GM23338 (cell line): Measurements from ENCODE around the gene LONRF2.

ENCODE experiments used
- CREB1 ChIP-seq: fragments of 250-450 bp; sonication (Bioruptor Pico); IDR thresholded peaks from 2 replicates; pipeline ENCODE4 v1.5.0; 2020; ENCODE audit warnings: low read depth, mild to moderate bottlenecking, moderate library complexity
- EZH2 ChIP-seq: fragments of 200-600 bp; sonication (generic); IDR thresholded peaks from one replicate; pipeline ENCODE4 v1.8.0; 2017; ENCODE audit warnings: antibody characterized with exemption, mild to moderate bottlenecking, low read depth; ENCODE audit not compliant: unreplicated experiment
- EZH2phosphoT487 ChIP-seq: fragments of 200-600 bp; sonication (generic); IDR thresholded peaks from one replicate; pipeline ENCODE4 v1.8.1; 2018; ENCODE audit warnings: antibody characterized with exemption; ENCODE audit not compliant: unreplicated experiment
- JUNB ChIP-seq: IDR thresholded peaks from one replicate; pipeline ENCODE4 v1.6.1; 2016; ENCODE audit warnings: antibody characterized with exemption; ENCODE audit not compliant: unreplicated experiment
- NANOG ChIP-seq: IDR thresholded peaks from 2 replicates; pipeline ENCODE4 v1.6.1; 2016; ENCODE audit warnings: antibody characterized with exemption, borderline replicate concordance
- POLR2AphosphoS5 ChIP-seq: IDR thresholded peaks from 2 replicates; pipeline ENCODE4 v1.6.1; 2016; ENCODE audit warnings: antibody characterized with exemption, low read depth
- STAT1 ChIP-seq: IDR thresholded peaks from one replicate; pipeline ENCODE4 v1.6.1; 2016; ENCODE audit warnings: antibody characterized with exemption; ENCODE audit not compliant: unreplicated experiment
- ZNF114 ChIP-seq: fragments of 250-450 bp; sonication (Bioruptor Pico); IDR thresholded peaks from 2 replicates; pipeline ENCODE4 v1.5.0; 2020; ENCODE audit warnings: mild to moderate bottlenecking, moderate library complexity
- ZNF331 ChIP-seq: fragments of 250-450 bp; sonication (Bioruptor Pico); IDR thresholded peaks from 2 replicates; pipeline ENCODE4 v1.5.0; 2020; ENCODE audit warnings: low read depth, mild to moderate bottlenecking, moderate library complexity
- TF ChIP-seq, protein P1 (sequence below), 2 experiments: fragments of 200-600 bp in 1 of 2; sonication (generic) in 1 of 2; conservative IDR thresholded peaks; 2 replicates each; pipeline versions ENCODE4 v1.5.1 to v1.6.1; 2016 to 2017; ENCODE audit warnings: antibody characterized with exemption in 2 of 2, low read depth in 2 of 2, mild to moderate bottlenecking in 2 of 2, moderate library complexity in 1 of 2
- TF ChIP-seq, protein P2 (sequence below): IDR thresholded peaks from one replicate; pipeline ENCODE4 v1.6.1; 2018; ENCODE audit warnings: antibody characterized with exemption; ENCODE audit not compliant: unreplicated experiment
- TF ChIP-seq, protein P3 (sequence below): fragments of 250-450 bp; sonication (Bioruptor Pico); IDR thresholded peaks from 2 replicates; pipeline ENCODE4 v1.5.0; 2020; ENCODE audit warnings: mild to moderate bottlenecking, moderate library complexity

DNA sequence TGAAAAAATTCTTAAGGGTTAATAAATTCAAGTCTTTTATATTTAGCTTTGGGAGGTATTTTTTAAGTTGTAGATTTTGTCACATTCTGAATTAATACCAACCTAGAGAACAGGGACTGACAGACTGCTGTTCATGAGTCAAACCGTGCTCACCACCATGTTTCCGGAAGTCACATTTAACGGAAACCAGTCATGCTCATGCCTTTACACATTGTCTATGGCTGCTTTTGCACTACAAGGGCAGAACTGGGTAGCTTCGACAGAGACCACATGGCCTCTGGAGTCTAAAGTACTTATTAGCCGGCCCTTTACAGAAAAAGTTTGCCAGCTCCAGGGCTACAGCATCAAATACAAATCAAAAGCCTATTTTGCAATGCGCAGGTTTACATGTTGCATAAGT, 33.3 kb downstream of the LONRF2 start:
- no peak for TF ChIP-seq EZH2
- TF ChIP-seq, protein P1, sequence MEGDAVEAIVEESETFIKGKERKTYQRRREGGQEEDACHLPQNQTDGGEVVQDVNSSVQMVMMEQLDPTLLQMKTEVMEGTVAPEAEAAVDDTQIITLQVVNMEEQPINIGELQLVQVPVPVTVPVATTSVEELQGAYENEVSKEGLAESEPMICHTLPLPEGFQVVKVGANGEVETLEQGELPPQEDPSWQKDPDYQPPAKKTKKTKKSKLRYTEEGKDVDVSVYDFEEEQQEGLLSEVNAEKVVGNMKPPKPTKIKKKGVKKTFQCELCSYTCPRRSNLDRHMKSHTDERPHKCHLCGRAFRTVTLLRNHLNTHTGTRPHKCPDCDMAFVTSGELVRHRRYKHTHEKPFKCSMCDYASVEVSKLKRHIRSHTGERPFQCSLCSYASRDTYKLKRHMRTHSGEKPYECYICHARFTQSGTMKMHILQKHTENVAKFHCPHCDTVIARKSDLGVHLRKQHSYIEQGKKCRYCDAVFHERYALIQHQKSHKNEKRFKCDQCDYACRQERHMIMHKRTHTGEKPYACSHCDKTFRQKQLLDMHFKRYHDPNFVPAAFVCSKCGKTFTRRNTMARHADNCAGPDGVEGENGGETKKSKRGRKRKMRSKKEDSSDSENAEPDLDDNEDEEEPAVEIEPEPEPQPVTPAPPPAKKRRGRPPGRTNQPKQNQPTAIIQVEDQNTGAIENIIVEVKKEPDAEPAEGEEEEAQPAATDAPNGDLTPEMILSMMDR (conservative IDR thresholded peaks at IDR 0.05; ENCODE audit: low read depth in 2 of 2): no peak
- TF ChIP-seq POLR2AphosphoS5: no peak
- TF ChIP-seq JUNB: no peak
- no peak for TF ChIP-seq EZH2phosphoT487
- TF ChIP-seq, protein P2, sequence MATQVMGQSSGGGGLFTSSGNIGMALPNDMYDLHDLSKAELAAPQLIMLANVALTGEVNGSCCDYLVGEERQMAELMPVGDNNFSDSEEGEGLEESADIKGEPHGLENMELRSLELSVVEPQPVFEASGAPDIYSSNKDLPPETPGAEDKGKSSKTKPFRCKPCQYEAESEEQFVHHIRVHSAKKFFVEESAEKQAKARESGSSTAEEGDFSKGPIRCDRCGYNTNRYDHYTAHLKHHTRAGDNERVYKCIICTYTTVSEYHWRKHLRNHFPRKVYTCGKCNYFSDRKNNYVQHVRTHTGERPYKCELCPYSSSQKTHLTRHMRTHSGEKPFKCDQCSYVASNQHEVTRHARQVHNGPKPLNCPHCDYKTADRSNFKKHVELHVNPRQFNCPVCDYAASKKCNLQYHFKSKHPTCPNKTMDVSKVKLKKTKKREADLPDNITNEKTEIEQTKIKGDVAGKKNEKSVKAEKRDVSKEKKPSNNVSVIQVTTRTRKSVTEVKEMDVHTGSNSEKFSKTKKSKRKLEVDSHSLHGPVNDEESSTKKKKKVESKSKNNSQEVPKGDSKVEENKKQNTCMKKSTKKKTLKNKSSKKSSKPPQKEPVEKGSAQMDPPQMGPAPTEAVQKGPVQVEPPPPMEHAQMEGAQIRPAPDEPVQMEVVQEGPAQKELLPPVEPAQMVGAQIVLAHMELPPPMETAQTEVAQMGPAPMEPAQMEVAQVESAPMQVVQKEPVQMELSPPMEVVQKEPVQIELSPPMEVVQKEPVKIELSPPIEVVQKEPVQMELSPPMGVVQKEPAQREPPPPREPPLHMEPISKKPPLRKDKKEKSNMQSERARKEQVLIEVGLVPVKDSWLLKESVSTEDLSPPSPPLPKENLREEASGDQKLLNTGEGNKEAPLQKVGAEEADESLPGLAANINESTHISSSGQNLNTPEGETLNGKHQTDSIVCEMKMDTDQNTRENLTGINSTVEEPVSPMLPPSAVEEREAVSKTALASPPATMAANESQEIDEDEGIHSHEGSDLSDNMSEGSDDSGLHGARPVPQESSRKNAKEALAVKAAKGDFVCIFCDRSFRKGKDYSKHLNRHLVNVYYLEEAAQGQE: no peak
- no peak for TF ChIP-seq ZNF331
- TF ChIP-seq, protein P3, sequence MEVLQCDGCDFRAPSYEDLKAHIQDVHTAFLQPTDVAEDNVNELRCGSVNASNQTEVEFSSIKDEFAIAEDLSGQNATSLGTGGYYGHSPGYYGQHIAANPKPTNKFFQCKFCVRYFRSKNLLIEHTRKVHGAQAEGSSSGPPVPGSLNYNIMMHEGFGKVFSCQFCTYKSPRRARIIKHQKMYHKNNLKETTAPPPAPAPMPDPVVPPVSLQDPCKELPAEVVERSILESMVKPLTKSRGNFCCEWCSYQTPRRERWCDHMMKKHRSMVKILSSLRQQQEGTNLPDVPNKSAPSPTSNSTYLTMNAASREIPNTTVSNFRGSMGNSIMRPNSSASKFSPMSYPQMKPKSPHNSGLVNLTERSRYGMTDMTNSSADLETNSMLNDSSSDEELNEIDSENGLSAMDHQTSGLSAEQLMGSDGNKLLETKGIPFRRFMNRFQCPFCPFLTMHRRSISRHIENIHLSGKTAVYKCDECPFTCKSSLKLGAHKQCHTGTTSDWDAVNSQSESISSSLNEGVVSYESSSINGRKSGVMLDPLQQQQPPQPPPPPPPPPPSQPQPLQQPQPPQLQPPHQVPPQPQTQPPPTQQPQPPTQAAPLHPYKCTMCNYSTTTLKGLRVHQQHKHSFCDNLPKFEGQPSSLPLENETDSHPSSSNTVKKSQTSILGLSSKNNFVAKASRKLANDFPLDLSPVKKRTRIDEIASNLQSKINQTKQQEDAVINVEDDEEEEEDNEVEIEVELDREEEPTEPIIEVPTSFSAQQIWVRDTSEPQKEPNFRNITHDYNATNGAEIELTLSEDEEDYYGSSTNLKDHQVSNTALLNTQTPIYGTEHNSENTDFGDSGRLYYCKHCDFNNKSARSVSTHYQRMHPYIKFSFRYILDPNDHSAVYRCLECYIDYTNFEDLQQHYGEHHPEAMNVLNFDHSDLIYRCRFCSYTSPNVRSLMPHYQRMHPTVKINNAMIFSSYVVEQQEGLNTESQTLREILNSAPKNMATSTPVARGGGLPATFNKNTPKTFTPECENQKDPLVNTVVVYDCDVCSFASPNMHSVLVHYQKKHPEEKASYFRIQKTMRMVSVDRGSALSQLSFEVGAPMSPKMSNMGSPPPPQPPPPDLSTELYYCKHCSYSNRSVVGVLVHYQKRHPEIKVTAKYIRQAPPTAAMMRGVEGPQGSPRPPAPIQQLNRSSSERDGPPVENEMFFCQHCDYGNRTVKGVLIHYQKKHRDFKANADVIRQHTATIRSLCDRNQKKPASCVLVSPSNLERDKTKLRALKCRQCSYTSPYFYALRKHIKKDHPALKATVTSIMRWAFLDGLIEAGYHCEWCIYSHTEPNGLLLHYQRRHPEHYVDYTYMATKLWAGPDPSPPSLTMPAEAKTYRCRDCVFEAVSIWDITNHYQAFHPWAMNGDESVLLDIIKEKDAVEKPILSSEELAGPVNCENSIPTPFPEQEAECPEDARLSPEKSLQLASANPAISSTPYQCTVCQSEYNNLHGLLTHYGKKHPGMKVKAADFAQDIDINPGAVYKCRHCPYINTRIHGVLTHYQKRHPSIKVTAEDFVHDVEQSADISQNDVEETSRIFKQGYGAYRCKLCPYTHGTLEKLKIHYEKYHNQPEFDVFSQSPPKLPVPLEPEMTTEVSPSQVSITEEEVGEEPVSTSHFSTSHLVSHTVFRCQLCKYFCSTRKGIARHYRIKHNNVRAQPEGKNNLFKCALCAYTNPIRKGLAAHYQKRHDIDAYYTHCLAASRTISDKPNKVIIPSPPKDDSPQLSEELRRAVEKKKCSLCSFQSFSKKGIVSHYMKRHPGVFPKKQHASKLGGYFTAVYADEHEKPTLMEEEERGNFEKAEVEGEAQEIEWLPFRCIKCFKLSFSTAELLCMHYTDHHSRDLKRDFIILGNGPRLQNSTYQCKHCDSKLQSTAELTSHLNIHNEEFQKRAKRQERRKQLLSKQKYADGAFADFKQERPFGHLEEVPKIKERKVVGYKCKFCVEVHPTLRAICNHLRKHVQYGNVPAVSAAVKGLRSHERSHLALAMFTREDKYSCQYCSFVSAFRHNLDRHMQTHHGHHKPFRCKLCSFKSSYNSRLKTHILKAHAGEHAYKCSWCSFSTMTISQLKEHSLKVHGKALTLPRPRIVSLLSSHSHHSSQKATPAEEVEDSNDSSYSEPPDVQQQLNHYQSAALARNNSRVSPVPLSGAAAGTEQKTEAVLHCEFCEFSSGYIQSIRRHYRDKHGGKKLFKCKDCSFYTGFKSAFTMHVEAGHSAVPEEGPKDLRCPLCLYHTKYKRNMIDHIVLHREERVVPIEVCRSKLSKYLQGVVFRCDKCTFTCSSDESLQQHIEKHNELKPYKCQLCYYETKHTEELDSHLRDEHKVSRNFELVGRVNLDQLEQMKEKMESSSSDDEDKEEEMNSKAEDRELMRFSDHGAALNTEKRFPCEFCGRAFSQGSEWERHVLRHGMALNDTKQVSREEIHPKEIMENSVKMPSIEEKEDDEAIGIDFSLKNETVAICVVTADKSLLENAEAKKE (CRISPR knock-in tag): no peak
- TF ChIP-seq CREB1 (CRISPR knock-in tag): no peak
- no peak for TF ChIP-seq ZNF114 (CRISPR knock-in tag)
- TF ChIP-seq NANOG: no peak
- no peak for TF ChIP-seq STAT1
